HUES64 (cell line): ENCODE results near the gene WWC1.

Experiments
- H3K27ac ChIP-seq: 2 replicates; pipeline ENCODE4 v1.7.0; 2013; ENCODE audit warnings: low read depth, low read length, inconsistent platforms
- H3K27me3 ChIP-seq: 2 replicates; pipeline ENCODE4 v1.6.1; 2013; ENCODE audit warnings: mild to moderate bottlenecking, low read length; ENCODE audit not compliant: insufficient read depth
- H3K36me3 ChIP-seq: 2 replicates; pipeline ENCODE4 v1.6.1; 2013; ENCODE audit warnings: mild to moderate bottlenecking, low read length; ENCODE audit not compliant: insufficient read depth
- H3K4me1 ChIP-seq: 2 replicates; pipeline ENCODE4 v1.6.1; 2013; ENCODE audit warnings: mild to moderate bottlenecking, low read length, moderate library complexity; ENCODE audit not compliant: insufficient read depth
- H3K4me3 ChIP-seq: 2 replicates; pipeline ENCODE4 v1.5.1; 2013; ENCODE audit warnings: mild to moderate bottlenecking, low read length, moderate library complexity
- H3K9ac ChIP-seq: 2 replicates; pipeline ENCODE4 v1.6.1; 2013; ENCODE audit warnings: mild to moderate bottlenecking, low read depth, low read length
- H3K9me3 ChIP-seq: 2 replicates; pipeline ENCODE4 v1.6.1; 2013; ENCODE audit warnings: low read depth, low read length; ENCODE audit not compliant: insufficient read depth
- WGBS: fragments of 150-250, 120-280 bp; methylation state at CpG from one replicate; pipeline ENCODE4 v1.1.7; 2013; ENCODE audit warnings: missing lambda C conversion rate; 5-methylcytosine and 5-hydroxymethylcytosine counted together

Gene WWC1

DNA sequence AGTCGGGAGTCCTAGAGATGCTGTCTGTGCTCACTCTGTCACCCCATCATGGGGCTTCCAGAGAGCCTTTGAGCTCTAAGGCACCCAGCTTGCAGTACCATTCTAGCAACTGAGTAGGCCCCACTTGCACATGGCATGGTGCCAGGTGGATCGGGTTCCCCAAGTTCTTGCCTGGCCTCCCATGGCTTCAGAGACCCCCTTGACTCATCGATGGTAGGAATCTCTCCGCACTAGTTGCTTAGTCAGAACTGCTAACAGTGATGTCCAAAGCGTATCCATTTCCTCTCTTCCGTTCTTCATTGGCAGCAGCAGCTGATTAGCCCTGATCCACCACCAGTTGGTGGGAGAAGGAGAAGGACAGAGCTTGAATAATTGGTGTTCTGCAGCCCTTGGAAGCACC lies 124.5 kb downstream of the WWC1 start:
- H3K4me3 ChIP-seq = no peak overlapping the region
- no peak overlapping the region for H3K27ac ChIP-seq
- no peaks in the 10 kb centered on the region for H3K4me1 ChIP-seq
- H3K36me3 ChIP-seq = peaks cover 52% of the 10 kb centered on the region
- no peaks in the 10 kb centered on the region for H3K27me3 ChIP-seq
- WGBS = 97% methylated on average over 6 of the region's 6 CpGs
- H3K9ac ChIP-seq = no peak overlapping the region
- no peaks in the 10 kb centered on the region for H3K9me3 ChIP-seq

DNA sequence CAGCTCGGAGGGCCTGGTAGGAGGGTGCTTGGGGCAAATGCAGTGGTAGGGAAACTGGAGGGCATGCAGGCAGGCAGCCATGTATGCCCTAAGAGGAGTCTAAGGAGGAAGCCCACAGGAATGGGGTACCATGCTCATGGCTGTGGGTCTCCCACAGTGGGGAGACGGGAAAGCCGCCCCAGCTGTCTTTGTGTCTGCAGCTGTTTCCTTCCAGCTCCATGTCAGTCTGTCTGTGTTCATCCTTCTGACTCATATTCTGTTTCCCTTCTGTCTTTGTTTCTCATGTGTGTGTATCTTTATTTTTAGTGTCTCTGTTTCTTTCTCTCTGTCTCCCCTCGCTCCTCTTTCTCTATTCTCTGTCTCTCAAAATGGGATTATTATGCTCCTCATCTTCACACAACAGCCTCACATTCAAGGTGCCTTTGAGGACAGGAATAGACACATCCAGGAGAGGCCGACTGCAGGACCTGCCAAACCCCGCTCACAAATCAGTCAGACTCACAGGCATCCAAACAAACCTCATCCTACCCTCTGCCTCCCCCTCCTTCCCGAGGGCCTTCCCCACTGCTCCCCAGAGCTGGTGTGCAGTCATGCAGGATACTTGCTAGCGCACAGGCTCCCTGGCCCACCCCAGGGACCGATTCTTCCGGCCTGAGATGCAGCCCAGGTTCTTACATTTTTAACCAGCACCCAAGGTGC lies 126.4 kb downstream of the WWC1 start:
- Histone ChIP-seq H3K9me3 (no peaks in the 10 kb centered on the region), H3K27ac (no peak overlapping the region), H3K36me3 (peaks cover 36% of the 10 kb centered on the region), H3K4me1 (no peaks in the 10 kb centered on the region), H3K9ac (no peak overlapping the region), H3K4me3 (no peak overlapping the region), H3K27me3 (no peaks in the 10 kb centered on the region)
- WGBS = 94% methylated on average over 10 of the region's 10 CpGs

DNA sequence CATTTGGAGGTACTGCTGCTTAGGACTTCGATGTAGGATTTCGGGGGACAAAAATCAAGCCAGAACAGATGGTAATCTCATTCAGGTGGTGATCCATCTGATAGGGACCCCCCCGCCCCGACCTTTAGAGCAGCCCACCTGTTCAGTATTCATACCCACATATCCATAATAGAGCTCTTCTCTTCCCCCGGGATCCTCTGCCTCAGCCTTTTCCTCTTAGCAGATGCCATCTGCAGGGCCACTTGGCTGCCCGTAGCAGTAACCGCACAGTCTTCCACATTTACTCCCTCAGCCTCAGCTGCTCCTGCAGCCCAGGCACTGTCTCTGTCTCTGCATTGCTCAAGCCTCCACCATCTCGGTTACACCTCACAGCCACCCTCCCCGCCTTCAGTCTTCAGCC lies 129.0 kb downstream of the WWC1 start:
- H3K4me1 ChIP-seq = no peaks in the 10 kb centered on the region
- no peak overlapping the region for H3K27ac ChIP-seq
- H3K27me3 ChIP-seq = no peaks in the 10 kb centered on the region
- 95% methylated on average over 9 of the region's 9 CpGs for WGBS
- H3K4me3 ChIP-seq = no peak overlapping the region
- no peak overlapping the region for H3K9ac ChIP-seq
- H3K36me3 ChIP-seq = peaks cover 28% of the 10 kb centered on the region
- no peaks in the 10 kb centered on the region for H3K9me3 ChIP-seq

DNA sequence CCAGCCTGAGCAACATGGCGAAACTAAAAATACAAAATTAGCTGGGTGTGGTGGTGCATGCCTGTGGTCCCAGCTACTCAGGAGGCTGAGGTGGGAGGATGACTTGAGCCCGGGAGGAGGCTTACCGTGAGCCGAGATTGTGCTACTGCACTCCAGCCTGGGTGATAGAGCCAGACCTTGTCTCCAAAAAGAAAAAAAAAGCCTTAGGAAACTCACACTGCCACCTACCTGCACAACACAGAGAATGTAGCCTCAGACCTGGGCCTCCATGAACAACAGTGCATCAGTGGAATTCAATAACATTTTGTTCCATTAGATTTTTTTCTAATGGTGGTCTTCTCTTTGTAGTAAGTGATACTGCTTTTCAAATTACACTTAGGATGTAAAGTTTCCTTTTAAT lies 131.0 kb downstream of the WWC1 start:
- H3K9ac ChIP-seq = no peak overlapping the region
- H3K4me3 ChIP-seq = no peak overlapping the region
- H3K4me1 ChIP-seq = no peaks in the 10 kb centered on the region
- WGBS = 82% methylated on average over 4 of the region's 4 CpGs
- peaks cover 31% of the 10 kb centered on the region for H3K36me3 ChIP-seq
- no peaks in the 10 kb centered on the region for H3K27me3 ChIP-seq
- H3K27ac ChIP-seq = no peak overlapping the region
- no peaks in the 10 kb centered on the region for H3K9me3 ChIP-seq

DNA sequence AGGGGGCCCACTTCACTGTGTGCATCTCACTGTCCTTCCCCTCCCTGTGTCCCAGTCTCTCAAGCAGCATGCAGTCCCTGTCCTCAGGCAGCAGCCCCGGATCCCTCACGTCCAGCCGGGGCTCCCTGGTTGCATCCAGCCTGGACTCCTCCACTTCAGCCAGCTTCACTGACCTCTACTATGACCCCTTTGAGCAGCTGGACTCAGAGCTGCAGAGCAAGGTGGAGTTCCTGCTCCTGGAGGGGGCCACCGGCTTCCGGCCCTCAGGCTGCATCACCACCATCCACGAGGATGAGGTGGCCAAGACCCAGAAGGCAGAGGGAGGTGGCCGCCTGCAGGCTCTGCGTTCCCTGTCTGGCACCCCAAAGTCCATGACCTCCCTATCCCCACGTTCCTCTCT lies 132.0 kb downstream of the WWC1 start:
- Histone ChIP-seq H3K27me3 (no peaks in the 10 kb centered on the region), H3K9me3 (no peaks in the 10 kb centered on the region), H3K27ac (no peak overlapping the region), H3K9ac (no peak overlapping the region), H3K4me1 (no peaks in the 10 kb centered on the region), H3K36me3 (peaks cover 27% of the 10 kb centered on the region), H3K4me3 (no peak overlapping the region)
- 93% methylated on average over 9 of the region's 9 CpGs for WGBS

DNA sequence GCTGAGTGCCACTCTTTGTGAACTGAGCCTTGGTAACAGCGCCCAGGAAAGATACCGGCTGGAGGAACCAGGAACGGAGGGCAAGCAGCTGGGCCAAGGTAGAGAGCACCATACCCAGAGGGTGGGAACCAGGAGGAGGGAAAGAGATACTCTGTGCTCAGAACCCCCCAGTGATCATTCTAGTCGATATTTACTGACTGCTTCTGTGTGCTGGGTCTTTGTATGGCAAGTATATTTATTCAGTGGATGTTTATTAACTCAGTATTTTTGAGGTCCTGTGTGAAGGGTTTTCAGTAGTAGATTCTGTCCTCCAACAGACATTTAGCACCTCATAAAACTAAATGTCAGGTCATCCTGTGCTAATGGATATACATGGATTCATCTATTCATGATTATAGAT lies 132.5 kb downstream of the WWC1 start:
- Histone ChIP-seq H3K9me3 (no peaks in the 10 kb centered on the region), H3K36me3 (peaks cover 30% of the 10 kb centered on the region), H3K27ac (no peak overlapping the region), H3K9ac (no peak overlapping the region), H3K4me1 (no peaks in the 10 kb centered on the region), H3K27me3 (no peaks in the 10 kb centered on the region), H3K4me3 (no peak overlapping the region)
- 96% methylated on average over 4 of the region's 4 CpGs for WGBS

DNA sequence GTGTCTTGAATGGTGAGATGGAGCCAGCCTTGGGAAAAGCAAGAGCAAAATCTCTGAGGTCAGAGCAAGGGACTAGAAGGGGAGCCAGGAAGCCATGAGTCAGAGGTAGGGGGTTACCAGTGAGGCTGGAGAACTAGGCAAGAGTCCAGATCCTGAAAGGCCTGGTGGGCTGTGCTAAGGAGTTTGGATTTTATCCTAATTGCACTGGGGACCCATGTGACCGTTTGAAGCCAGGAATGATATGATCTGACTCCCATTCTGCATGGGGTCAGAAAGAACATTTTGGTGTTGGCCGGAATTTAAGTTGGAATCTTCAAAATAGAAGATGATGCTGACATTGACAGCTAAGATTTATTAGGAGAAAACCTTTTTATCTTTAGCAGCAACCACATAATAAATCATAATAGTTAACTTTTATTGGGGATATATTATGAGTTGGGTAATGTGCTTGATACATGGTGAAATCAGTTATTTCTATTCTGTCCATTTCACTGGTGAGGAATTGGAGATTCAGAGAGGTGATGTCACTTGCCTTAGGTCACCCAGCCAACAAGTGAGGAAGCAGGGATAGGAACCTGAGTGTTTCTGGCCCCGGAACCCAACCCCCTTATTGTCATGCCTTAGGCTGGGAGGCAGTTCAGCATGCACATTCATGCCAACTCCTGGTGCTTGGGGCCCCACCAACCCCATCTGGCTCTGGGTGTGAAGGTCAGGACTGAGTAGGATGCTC lies 133.3 kb downstream of the WWC1 start:
- Histone ChIP-seq H3K27ac (no peak overlapping the region), H3K9ac (no peak overlapping the region), H3K4me1 (no peaks in the 10 kb centered on the region), H3K9me3 (no peaks in the 10 kb centered on the region), H3K27me3 (no peaks in the 10 kb centered on the region), H3K4me3 (no peak overlapping the region), H3K36me3 (peaks cover 35% of the 10 kb centered on the region)
- whole genome bisulfite sequencing = 84% methylated on average over 3 of the region's 3 CpGs

DNA sequence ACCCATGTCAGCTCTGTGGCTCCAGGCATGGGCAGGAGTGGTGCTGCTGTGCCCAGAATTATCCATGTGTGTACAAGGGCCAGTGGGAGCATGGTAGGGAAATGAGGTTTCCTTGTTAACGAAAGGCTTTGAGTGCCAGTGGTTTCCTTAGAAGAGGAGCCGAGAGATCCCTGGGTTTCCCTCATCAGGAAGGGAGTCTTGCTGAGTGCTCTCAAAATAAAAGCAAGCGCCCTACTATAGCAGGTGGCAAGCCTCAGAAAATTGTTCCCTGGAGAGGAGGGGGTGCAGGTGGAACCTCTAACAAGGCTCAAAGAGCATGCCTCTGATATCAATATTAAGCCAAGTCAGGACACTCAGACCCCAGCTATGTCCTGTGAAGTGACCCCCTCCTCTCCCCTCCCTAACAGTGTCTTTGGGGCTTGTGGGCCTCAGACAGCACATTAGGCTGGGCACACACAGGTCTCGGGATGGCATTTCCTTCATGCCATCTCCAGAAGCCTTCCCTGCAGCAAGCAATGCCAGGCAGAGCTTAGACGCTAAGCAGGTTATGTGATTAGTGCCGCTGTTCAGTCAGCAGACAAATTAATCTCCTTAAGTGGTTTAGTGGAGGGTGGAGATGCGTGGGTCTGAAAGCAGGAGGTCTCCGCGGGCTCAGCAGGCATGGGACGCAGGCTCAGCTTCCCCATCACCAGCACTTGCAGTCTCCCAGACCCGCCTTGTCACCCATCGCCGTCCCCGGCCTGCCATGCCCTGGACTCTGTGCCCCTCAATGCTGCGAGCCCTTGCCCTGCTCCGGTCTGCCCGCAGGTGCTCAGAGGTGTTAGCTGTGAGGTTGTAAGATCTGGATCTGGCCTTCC lies 134.8 kb downstream of the WWC1 start:
- WGBS = 92% methylated on average over 17 of the region's 17 CpGs

DNA sequence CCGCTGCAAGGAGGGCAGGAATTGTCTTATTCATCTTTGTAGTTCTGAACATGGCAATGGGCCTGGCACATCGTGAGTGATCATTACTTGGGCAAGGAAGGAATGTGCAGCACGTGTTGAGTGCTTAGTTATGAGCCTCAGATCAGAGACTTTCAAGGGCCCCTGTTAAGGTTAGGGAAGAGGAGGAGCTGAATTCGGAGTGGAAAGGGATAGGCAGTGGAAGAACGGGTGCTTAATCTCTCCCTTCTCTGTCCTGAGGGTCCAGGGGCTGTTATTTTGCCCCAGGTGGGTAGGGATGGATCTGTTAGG lies 135.4 kb downstream of the WWC1 start:
- Histone ChIP-seq H3K27ac (no peak overlapping the region), H3K9me3 (no peaks in the 10 kb centered on the region), H3K4me3 (no peak overlapping the region), H3K36me3 (peaks cover 49% of the 10 kb centered on the region), H3K9ac (no peak overlapping the region), H3K4me1 (no peaks in the 10 kb centered on the region), H3K27me3 (no peaks in the 10 kb centered on the region)
- WGBS = 91% methylated on average over 5 of the region's 5 CpGs

More for the DNA sequence above, 134.8 kb downstream of the WWC1 start:
- Histone ChIP-seq H3K9ac (no peak overlapping the region), H3K27me3 (no peaks in the 10 kb centered on the region), H3K9me3 (no peaks in the 10 kb centered on the region), H3K27ac (no peak overlapping the region), H3K4me1 (no peaks in the 10 kb centered on the region), H3K4me3 (no peak overlapping the region), H3K36me3 (peaks cover 44% of the 10 kb centered on the region)

DNA sequence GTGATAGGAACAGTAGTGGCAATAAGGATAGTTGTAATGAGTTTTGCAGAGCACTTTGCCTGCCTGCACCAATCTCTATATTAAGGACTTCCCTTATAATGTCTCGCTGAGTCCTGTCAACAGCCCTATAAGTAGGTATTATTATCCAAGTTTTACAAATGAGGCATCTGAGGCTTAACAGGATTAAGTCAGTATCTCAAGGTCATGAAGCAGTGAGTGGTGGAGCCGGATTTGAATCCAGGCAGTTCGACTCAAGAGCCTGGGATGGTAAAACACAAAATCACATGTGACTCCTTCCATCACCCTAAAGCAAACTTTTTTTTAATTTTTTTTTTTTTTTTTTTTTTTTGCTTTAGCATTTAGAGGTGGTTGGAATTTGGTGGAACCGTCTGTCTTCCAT lies 135.8 kb downstream of the WWC1 start:
- H3K4me1 ChIP-seq = no peaks in the 10 kb centered on the region
- no peaks in the 10 kb centered on the region for H3K27me3 ChIP-seq
- no peaks in the 10 kb centered on the region for H3K9me3 ChIP-seq
- no peak overlapping the region for H3K9ac ChIP-seq
- no peak overlapping the region for H3K27ac ChIP-seq
- H3K4me3 ChIP-seq = no peak overlapping the region
- WGBS = 93% methylated on average over 4 of the region's 4 CpGs
- H3K36me3 ChIP-seq = peaks cover 53% of the 10 kb centered on the region

DNA sequence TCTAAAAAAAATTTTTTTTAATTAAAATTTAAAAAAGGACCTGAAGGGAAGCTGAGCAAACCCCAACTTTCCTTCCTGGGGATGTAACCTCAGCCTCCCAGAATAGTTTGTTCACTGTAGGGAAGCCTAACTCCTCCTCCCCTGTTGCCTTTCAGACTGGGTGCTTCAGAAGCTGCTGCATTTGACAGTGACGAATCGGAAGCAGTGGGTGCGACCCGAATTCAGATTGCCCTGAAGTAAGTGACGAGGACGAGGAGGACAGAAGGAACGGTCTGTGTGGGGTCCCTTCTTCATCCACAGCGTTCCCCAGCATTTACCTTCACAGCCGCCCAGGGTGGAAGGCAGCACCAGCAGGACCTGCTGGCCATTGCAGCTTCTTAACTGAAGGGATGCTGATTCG lies 137.1 kb downstream of the WWC1 start:
- peaks cover 57% of the 10 kb centered on the region for H3K36me3 ChIP-seq
- H3K27ac ChIP-seq = no peak overlapping the region
- no peaks in the 10 kb centered on the region for H3K9me3 ChIP-seq
- no peaks in the 10 kb centered on the region for H3K27me3 ChIP-seq
- no peak overlapping the region for H3K9ac ChIP-seq
- no peaks in the 10 kb centered on the region for H3K4me1 ChIP-seq
- 94% methylated on average over 10 of the region's 10 CpGs for WGBS
- H3K4me3 ChIP-seq = no peak overlapping the region
